Measurements from ENCODE around the gene STK32C.

STK32C gene

DNA sequence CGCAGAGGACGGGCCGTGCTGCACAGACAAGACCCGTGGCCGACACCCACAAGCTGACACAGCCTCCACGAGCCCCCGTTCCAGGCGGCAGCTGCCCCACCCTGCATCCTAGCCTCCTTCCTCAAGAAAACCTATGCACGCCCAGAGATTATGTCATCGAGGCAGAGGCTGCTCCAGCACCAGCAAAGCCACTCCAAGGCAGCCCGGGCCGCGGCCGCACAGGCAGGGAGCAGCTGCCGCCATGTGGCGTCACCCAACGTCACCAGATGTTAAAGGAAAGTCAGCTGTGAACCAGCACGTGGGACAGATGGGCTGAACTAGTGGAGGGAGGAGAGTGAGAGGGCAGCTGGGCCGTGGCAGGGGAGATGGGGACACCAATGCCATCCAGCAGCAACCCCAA, 59.8 kb downstream of the STK32C start:
- DNase-seq (ENCODE audit: low spot score) = peak; percentile 32

DNA sequence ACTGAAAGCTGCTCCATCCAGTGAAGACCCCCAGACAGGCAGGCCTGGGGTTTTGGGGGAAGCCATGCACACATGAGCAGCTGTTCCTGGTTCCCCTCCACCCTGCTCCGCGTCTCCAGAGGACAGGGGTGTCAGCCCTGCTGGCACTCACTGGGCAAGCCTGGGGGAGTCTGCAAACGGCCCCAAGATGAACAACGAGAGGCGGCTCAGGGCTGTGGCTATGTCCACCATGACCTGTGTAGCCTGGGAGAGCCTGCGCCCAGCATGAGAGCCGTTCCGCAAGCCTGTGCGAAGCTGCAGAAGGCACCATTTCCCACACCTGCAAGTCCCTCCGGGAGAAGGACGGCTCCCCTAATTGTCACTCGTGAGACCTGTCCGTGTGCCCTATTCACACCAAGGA, 61.5 kb downstream of the STK32C start:
- no peak for DNase-seq (ENCODE audit: low spot score)

GRCh38 chr10:132245056-132245455, 62.7 kb downstream of the STK32C start:
- DNase-seq (ENCODE audit: low spot score) = no peak

DNA sequence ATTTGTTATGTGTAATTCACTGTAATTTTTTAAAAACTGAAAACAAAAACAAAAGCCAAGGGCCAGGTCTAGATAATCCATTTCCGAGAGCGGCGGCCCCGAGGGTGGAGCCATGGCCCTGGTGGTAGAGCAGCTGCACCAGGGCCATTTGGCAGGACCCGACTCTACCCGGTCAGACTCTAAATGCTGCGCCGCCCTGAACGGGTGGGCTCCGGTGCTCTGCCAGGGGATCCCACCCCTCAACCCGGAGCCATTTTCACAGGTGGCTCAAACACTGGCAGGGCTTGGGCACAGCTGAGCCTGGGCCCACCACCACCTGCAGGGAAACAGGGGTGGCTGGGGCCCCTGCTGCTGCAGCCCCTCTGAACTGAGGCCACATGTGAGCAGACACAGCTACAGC, 64.1 kb downstream of the STK32C start:
- DNase-seq (ENCODE audit: low spot score) = no peak

GRCh38 chr10:132243141-132243540, 64.6 kb downstream of the STK32C start:
- DNase-seq (ENCODE audit: low spot score) = no peak

DNA sequence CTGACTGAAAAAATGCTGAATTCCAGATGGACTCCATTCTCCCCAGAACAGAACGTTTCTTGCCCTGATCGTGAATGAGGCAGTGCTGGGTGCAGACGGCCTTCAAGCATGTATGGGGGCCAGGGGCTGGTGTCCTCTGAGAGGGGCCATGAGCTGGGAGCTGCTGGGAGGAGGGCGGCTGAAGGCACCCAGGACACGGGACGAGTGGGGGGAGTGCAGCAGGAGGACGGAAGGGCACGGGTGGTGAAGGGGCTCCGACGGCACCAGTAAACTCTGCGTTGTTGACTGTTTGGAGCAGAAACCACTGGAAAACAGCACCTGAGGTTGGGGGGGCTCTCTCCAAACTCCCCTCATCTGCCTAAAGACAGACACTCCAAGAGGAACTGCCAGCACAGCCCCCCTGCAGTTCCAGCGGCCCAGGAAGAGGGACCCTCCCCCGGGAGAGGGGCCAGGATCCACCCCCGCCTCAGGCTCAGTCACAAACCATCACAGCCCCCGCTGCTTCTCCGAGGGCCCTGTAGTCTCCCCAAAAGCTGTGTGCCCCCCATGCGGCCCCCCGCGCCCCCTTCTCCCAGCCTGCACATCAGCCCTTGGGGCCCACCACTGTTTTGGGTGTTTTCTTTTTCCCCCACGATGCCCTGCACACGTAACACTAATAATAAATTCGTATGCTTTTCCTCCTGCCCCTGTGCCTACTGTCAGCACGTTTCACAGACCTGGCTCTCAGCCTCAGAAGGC, 65.5 kb downstream of the STK32C start:
- DNase-seq (ENCODE audit: low spot score) = no peak

DNA sequence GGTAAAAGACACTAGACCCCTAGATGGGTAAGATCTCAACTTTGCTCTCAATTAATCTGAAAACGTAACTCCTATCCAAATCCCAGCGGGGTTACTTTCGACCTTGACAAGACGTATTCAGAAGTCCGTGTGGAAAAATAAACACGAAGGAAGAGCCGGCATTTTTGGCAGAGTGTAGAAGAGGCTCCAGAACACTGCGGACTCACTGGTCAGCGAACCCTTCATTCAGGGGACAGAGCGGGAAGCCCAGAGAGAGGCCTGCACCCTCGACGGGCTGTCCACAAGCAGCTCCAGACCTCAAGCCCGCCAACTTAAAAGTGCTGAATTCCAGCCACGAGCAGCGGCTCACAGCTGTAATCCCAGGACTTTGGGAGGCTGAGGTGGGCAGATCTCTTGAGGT, 66.3 kb downstream of the STK32C start:
- DNase-seq (ENCODE audit: low spot score) = no peak

DNA sequence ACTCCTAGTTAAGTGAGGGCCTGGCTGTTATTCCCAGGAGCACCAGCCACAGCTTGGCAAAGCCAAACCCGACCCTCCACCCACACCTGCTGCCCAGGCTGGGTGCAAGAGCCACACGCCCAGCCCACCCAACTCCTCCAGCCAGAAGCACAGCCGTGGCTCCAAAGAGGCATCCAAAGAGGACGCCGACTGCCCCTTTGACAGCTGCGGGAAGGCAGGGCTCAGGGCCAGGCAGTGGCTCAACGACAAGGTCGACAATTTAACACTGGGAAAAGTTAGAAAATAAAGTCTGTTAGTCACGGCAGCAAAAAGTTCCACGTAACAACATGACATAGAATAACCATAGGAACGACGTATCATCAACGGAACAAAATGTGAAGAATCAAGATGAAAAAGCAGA, 66.7 kb downstream of the STK32C start:
- DNase-seq (ENCODE audit: low spot score) = no peak

DNA sequence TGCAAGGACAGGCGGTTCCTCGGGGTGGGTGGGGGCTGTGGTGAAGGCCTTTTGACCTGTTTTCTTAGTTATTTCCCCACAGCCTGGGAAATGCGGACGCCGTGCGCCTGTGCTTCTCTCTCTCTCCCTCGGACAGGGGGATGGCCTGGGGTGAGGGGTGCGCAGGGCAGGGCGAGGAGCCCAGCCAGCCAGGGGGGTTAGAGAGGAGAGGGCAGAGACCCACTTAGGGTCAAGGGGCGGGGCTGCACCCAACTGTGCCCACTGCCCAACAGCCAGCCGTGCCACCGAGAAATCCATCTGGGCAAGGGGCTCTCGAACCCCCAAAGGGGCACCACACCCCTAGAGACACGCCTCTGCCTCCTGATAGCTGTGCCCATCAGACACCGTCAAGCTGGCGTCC, 67.2 kb downstream of the STK32C start:
- no peak for DNase-seq (ENCODE audit: low spot score)

DNA sequence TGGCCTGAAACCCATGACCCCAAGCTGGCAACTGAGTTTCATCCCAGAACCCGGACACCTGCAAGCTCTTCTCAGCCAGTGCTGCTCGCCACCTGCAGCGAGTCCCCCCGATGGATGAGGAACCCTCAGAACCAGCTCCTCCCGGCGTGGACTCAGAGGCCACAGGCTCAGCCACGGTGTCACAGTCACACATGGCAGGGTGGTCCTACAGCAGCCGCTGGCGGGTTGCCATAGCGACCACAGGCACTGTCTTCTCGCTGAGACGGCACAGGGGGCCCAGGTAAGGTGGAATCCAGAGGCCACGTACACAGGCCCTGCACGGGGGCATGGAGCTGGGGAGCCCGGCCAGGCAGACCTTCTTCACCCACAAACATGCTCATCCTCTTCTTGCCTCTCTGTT, 67.6 kb downstream of the STK32C start:
- no peak for DNase-seq (ENCODE audit: low spot score)

- no peak for DNase-seq (ENCODE audit: low spot score)
These were observed 68.4 kb downstream of the STK32C start for GRCh38 chr10:132239126-132240031.

DNA sequence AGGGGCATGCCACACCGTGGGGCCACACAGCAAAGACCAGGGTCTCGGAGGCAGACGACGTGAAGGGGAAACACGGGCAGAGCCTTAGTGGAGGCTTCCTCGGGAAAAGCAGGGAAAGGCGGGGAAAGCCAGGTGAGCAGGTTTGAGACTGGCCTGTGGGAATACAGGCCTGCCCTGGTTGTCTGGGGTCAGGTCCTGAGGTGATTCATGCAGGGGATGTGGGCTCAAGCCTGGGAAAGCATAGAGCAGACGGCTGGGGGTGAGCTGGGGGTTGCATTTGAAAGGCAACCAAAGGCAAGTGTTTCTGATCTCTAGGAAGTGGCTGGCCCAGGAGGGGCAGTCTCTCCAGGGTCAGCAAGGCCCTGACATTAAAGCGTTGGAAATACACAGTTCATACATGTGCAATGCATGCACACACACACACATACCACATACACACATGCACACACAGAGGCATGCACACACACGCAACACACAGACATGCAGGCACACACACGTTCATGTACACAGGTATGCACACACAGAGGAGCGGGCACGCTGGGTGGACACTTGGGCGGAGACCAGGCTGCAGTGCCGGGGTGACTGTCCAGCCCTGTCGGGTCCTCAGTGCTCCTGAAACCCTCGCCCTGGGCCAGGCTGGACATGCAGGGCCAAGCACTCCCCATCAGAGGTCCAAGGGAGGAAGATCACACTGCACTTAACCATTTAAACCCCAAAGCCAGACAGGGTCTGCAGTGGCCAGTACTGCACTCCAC, 69.2 kb downstream of the STK32C start:
- DNase-seq (ENCODE audit: low spot score) = no peak

GRCh38 chr10:132237871-132238270, 69.9 kb downstream of the STK32C start:
- no peak for DNase-seq (ENCODE audit: low spot score)

- DNase-seq (ENCODE audit: low spot score) = no peak
These were observed 70.4 kb downstream of the STK32C start for GRCh38 chr10:132237396-132237795.

DNA sequence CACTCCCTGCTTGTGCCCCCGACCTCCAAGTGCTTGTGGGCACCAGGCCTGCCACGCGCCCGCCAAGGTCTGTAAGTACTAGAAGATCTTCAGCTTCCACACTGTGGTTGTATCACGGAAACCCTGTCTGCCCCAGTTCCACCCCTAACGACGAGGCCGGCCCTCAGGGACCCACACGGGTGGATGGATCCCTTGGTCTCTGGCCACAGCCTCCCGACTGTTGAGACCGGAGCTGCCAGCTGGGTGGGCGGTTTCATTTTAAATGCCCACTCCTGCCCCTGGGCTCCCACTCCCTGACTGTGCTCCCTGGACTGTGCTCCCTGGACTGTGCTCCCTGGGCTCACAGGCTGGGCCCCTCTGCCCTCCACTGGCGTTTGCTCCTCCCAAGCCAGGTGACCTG, 70.9 kb downstream of the STK32C start:
- DNase-seq (ENCODE audit: low spot score) = no peak

DNA sequence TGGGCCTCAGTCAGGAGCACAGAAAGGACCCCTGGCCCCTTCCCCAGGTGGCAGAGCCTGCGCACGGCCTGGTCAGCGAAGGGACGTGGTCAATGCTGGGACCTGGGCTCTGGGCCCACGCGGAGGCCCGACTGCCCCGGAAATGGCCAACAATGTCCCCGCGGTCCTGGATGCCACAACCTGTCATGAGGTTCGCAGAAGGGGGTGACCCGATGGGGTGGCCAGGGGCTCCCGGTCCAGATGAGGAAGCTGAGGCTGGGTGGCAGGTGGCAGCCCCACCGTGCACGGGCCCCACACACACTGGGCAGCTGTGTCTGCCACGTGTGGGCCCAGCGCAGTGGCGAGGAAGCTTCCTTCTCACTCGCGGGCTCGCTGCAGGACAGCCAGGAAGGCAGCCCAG, 71.6 kb downstream of the STK32C start:
- no peak for DNase-seq (ENCODE audit: low spot score)

DNA sequence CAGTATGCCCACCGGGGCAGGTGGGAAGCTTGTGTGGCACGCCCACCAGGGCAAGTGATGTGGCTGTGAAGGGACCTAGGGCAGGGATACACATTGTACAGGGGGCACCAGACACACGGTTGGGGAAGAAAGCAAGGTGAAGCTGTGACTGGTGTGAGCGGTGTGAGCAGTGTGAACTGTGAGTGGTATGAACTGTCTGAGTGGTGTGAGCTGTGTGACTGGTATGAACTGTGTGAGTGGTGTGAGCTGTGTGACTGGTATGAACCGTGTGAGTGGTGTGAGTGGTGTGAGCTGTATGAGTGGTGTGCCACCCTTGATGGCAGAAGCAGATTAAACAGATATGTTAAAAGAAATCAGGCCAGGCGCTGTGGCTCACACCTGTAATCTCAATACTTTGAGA, 72.9 kb downstream of the STK32C start:
- no peak for DNase-seq (ENCODE audit: low spot score)

DNA sequence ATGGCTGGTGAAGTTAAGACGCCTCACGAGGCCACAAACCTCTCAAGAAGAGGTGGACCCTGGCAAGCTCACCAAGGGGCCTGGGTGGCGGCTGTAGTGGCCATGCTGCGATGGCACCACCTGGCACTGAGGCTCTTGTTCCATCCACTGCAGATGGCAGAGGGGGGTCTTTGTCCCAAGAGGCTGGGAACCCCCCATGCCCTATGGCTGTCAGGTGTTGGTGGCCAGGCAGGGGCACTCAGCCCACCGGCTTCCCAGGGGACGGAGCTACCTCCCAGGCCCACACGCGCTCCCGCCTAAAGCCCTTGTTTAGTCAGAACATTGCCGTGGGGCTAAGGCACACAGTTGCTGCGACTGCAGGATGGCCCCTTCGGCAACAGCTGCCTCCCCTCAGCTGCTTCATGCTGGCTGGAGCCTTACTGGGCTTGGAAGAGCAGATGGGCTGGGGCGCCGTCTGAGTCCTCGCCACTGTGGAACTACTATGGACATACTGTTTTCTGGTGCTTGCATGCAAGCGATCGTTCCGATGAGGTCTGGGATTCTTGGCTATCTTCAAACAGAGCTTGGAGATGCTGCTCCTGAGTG, 74.2 kb downstream of the STK32C start:
- DNase-seq (ENCODE audit: low spot score) = no peak

DNA sequence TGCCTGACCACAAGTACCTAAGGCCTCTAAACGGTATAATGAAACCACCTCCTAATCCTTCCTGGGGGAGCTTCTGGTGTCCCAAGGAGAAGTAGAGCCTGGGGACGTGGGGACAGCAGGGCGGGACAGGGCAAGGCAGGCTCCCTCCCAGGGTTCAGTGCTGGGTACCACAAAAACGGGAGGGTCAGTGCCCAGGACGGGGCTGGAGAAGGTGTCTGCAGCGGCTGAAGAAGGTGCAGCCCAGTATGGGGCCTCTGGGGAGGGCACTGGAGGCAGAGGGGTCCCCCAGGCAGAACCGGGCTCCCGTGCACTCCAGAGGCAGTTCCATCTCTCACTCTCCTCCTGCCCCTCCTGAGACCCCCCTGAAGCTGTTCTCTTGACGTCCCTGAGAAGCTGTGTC, 74.8 kb downstream of the STK32C start:
- no peak for DNase-seq (ENCODE audit: low spot score)

GRCh38 chr10:132232023-132232951, 75.5 kb downstream of the STK32C start:
- no peak for DNase-seq (ENCODE audit: low spot score)

DNA sequence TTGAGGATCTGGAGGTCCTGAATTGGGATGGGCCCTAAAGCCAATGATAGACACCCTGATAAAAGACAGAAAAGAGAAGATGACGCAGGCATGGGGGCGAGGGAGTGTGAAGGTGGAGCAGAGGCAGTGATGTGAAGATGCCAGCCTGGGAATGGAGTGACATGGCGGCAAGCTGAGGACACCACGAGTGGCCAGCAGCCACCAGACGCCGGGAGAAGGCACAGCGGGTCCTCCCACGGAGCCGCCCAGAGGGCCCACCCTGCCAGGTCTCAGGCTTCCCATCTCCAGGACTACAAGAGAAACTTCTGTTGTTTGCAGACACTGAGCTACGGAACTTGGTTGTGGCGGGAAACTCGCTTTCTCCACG, 76.1 kb downstream of the STK32C start:
- DNase-seq (ENCODE audit: low spot score) = no peak
